Kidney epithelial cell (primary cell): Measurements from ENCODE around the gene BPHL. TPM values are rescaled to one million over a fixed set of nuclear protein-coding genes. Genes with fewer than 3 reads are reported as not detected.

ENCODE experiments used
- DNase-seq: peaks from one replicate; pipeline ENCODE4 v3.0.0-alpha.2; 2010; ENCODE audit warnings: low read depth
- H3K27me3 ChIP-seq: 2 replicates; pipeline ENCODE4 v1.6.0; 2011; ENCODE audit warnings: low read length; ENCODE audit not compliant: control insufficient read depth, insufficient read depth
- H3K36me3 ChIP-seq: 2 replicates; pipeline ENCODE4 v1.5.1; 2011; ENCODE audit warnings: low read length; ENCODE audit not compliant: control insufficient read depth, insufficient read depth
- H3K4me3 ChIP-seq: 2 replicates; pipeline ENCODE4 v1.5.1; 2011; ENCODE audit warnings: low read depth, mild to moderate bottlenecking, control low read depth, low read length
- total RNA-seq: library from RNA; depleted of rRNA; stranded (reverse); fragments of >200 nt; gene quantifications from 2 replicates; pipeline ENCODE4 v1.2.3, GENCODE V29; 2015
- TF ChIP-seq, protein P1 (sequence below): IDR thresholded peaks from 2 replicates; pipeline ENCODE4 v1.5.1; 2011; ENCODE audit warnings: mild to moderate bottlenecking, moderate library complexity, low read length, control low read depth, inconsistent platforms; ENCODE audit not compliant: insufficient read depth, poor library complexity, severe bottlenecking

The BPHL gene
- total RNA-seq, 1 donor from 2014 or later: 26.6 TPM

DNA sequence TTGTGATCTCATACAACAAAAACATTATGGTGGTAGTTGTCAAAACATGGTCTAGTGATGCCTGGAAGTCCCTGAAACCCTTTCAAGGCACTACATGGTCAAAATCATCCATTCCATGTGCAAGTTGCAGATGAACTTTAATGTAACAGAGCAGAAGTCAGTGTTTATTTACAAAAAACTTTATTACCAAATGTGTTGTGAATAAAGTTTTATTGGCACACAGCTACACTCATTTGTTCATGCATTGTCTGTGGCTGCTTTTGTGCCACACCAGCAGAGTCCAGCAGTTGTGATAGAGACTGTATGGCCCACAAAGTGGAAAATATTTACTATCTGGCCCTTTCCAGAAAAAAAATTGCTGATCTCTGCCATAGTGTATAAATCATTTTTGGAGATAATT lies 82.2 kb downstream of the BPHL start:
- no peaks in the 10 kb centered on the region for H3K36me3 ChIP-seq
- no peaks in the 10 kb centered on the region for H3K27me3 ChIP-seq
- no peak for DNase-seq
- TF ChIP-seq, protein P1, sequence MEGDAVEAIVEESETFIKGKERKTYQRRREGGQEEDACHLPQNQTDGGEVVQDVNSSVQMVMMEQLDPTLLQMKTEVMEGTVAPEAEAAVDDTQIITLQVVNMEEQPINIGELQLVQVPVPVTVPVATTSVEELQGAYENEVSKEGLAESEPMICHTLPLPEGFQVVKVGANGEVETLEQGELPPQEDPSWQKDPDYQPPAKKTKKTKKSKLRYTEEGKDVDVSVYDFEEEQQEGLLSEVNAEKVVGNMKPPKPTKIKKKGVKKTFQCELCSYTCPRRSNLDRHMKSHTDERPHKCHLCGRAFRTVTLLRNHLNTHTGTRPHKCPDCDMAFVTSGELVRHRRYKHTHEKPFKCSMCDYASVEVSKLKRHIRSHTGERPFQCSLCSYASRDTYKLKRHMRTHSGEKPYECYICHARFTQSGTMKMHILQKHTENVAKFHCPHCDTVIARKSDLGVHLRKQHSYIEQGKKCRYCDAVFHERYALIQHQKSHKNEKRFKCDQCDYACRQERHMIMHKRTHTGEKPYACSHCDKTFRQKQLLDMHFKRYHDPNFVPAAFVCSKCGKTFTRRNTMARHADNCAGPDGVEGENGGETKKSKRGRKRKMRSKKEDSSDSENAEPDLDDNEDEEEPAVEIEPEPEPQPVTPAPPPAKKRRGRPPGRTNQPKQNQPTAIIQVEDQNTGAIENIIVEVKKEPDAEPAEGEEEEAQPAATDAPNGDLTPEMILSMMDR: no peak
- no peak overlapping the region for H3K4me3 ChIP-seq

DNA sequence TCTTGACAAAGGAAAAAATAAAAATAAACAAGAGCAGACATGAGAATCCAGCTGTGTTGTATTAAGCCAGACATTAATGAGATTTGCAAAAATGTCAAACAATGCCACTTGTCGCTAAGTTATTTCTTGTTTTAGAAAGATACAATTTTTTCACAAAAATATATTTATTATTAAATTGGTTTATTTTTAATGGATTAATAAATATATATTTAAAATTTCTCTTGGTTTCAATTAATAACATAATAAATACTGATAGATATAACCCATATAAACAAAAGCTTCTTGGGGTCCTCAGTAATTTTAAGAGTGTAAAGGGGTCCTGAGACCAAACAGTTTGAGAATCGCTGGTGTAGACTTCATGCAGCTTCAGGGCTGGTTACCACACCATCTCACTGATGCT lies 82.9 kb downstream of the BPHL start:
- Histone ChIP-seq H3K4me3 (no peak overlapping the region), H3K36me3 (no peaks in the 10 kb centered on the region), H3K27me3 (no peaks in the 10 kb centered on the region)
- no peak for DNase-seq
- TF ChIP-seq, protein P1: no peak

Other genes starting within 250 kb of the BPHL start
- 9.3 and 11.7 TPM in 2 replicates for gene SERPINB9, start 215.4 kb upstream of the BPHL start, total RNA-seq
- 101 and 139 TPM in 2 replicates for gene SERPINB6, start 147.1 kb upstream of the BPHL start, total RNA-seq
- gene NQO2, start 118.8 kb upstream of the BPHL start, total RNA-seq: 10.7 and 19.2 TPM in 2 replicates
- 20.5 and 22.6 TPM in 2 replicates for gene RIPK1, start 50.2 kb upstream of the BPHL start, total RNA-seq
- 139 and 141 TPM in 2 replicates for gene TUBB2A, start 38.8 kb downstream of the BPHL start, total RNA-seq
- gene TUBB2B, start 108.9 kb downstream of the BPHL start, total RNA-seq: 287 and 316 TPM in 2 replicates
- gene PSMG4, start 140.2 kb downstream of the BPHL start, total RNA-seq: 14.6 and 26.5 TPM in 2 replicates